Endothelial cell of umbilical vein (primary cell): ENCODE data around the gene EPB41L1. TPM values are rescaled to one million over a fixed set of nuclear protein-coding genes. Genes with fewer than 3 reads are reported as not detected.

Source experiments
- BruUV-seq: library from RNA; stranded (reverse); fragments of 400-500 nt; replicated peaks from 2 replicates; lab custom pipeline; 2021; lab: Mats Ljungman, UMichigan
- CTCF ChIA-PET: fragments of 300-600, 350-600 bp; sonication (Branson Sonifier 250); formaldehyde crosslinking; loops from one replicate; lab custom pipeline; 2021; ENCODE audit warnings: antibody characterized with exemption, inconsistent platforms; lab: Charles Lee
- POLR2A ChIA-PET: fragments of 300-600, 350-600 bp; sonication (Branson Sonifier 250); formaldehyde crosslinking; loops from one replicate; lab custom pipeline; 2021; ENCODE audit warnings: antibody characterized with exemption, inconsistent platforms; lab: Charles Lee
- DNase-seq: peaks from one replicate; pipeline ENCODE4 v3.0.0-alpha.2; 2011; ENCODE audit warnings: low read depth, low spot score
- FAIRE-seq: peaks from 2 replicates; lab custom pipeline; 2011; peaks lifted over from hg19 to GRCh38; lab: Jason Lieb, UNC
- H2AFZ ChIP-seq: 2 replicates; pipeline ENCODE4 v1.6.0; 2012; ENCODE audit warnings: low read depth, low read length, control low read depth, inconsistent platforms
- H3K27ac ChIP-seq: 2 replicates; pipeline ENCODE4 v1.5.1; 2011; ENCODE audit warnings: low read depth, mild to moderate bottlenecking, control low read depth, low read length, moderate library complexity; ENCODE audit not compliant: insufficient read depth
- H3K27me3 ChIP-seq, 2 experiments: 2 replicates each; pipeline versions ENCODE4 v1.6.0 to v1.6.1; 2011; ENCODE audit warnings: low read length in 2 of 2, mixed read lengths in 1 of 2; ENCODE audit not compliant: control insufficient read depth in 2 of 2, insufficient read depth in 2 of 2
- H3K36me3 ChIP-seq, 2 experiments: 2 replicates in 1 of 2; 3 replicates in 1 of 2; pipeline ENCODE4 v1.5.1; 2011; ENCODE audit warnings: low read length in 2 of 2, mild to moderate bottlenecking in 1 of 2, moderate library complexity in 1 of 2; ENCODE audit not compliant: control insufficient read depth in 2 of 2, insufficient read depth in 2 of 2; ENCODE audit errors: extremely low read depth in 1 of 2
- H3K4me1 ChIP-seq: 3 replicates; pipeline ENCODE4 v1.5.1; 2011; ENCODE audit warnings: mild to moderate bottlenecking, low read length; ENCODE audit not compliant: control insufficient read depth, insufficient read depth; ENCODE audit errors: extremely low read depth
- H3K4me2 ChIP-seq: 2 replicates; pipeline ENCODE4 v1.6.1; 2011; ENCODE audit warnings: low read length, control low read depth, mixed read lengths; ENCODE audit not compliant: insufficient read depth
- H3K4me3 ChIP-seq, 3 experiments: fragments of 200-600 bp in 1 of 3; sonication (generic), shearing (Covaris generic) in 1 of 3; replicated peaks in 1 of 3; 2 replicates each; pipeline ENCODE4 v1.5.1; 2011 to 2016; ENCODE audit warnings: control low read depth in 3 of 3, low read length in 3 of 3, mild to moderate bottlenecking in 2 of 3, inconsistent platforms in 1 of 3, low read depth in 1 of 3, moderate library complexity in 1 of 3; ENCODE audit not compliant: insufficient read depth in 1 of 3
- H3K79me2 ChIP-seq: 2 replicates; pipeline ENCODE4 v1.6.0; 2012; ENCODE audit warnings: low read length, inconsistent platforms; ENCODE audit not compliant: control insufficient read depth, insufficient read depth
- H3K9ac ChIP-seq: replicated peaks from 2 replicates; pipeline ENCODE3; 2011; ENCODE audit warnings: low read length, control low read depth; ENCODE audit not compliant: insufficient read depth; ENCODE audit errors: extremely low read depth
- H3K9me1 ChIP-seq: replicated peaks from 3 replicates; pipeline ENCODE4 v1.6.0; 2011; ENCODE audit warnings: mild to moderate bottlenecking, low read length; ENCODE audit not compliant: control insufficient read depth, insufficient read depth; ENCODE audit errors: extremely low read depth
- H3K9me3 ChIP-seq: replicated peaks from 2 replicates; pipeline ENCODE4 v1.5.1; 2012; ENCODE audit warnings: low read length, inconsistent platforms; ENCODE audit not compliant: control insufficient read depth, insufficient read depth
- H4K20me1 ChIP-seq: replicated peaks from 2 replicates; pipeline ENCODE3; 2011; ENCODE audit warnings: mild to moderate bottlenecking, low read length; ENCODE audit not compliant: control insufficient read depth, insufficient read depth; ENCODE audit errors: extremely low read depth
- EZH2 ChIP-seq: IDR thresholded peaks from 2 replicates; pipeline ENCODE4 v1.6.1; 2012; ENCODE audit warnings: borderline replicate concordance, low read depth, mild to moderate bottlenecking, moderate library complexity, low read length, inconsistent platforms; ENCODE audit not compliant: severe bottlenecking
- FOS ChIP-seq: IDR thresholded peaks from 2 replicates; pipeline ENCODE4 v1.6.1; 2011; ENCODE audit warnings: mild to moderate bottlenecking, low read length, moderate library complexity, borderline replicate concordance; ENCODE audit not compliant: insufficient read depth
- GATA2 ChIP-seq: IDR thresholded peaks from 2 replicates; pipeline ENCODE4 v1.7.0; 2011; ENCODE audit warnings: low read depth, mild to moderate bottlenecking, moderate library complexity, mixed read lengths, low read length; ENCODE audit not compliant: insufficient read length, insufficient read depth
- JUN ChIP-seq: IDR thresholded peaks from 2 replicates; pipeline ENCODE4 v1.6.1; 2011; ENCODE audit warnings: borderline replicate concordance, low read depth; ENCODE audit not compliant: insufficient read length, insufficient read depth
- MYC ChIP-seq: IDR thresholded peaks from one replicate; pipeline ENCODE4 v1.6.1; 2011; ENCODE audit warnings: mild to moderate bottlenecking, low read depth, low read length
- POLR2A ChIP-seq: IDR thresholded peaks from 2 replicates; pipeline ENCODE4 v1.6.1; 2012; ENCODE audit warnings: low read depth, mild to moderate bottlenecking, control low read depth, low read length
- POLR2AphosphoS5 ChIP-seq: IDR thresholded peaks from 2 replicates; pipeline ENCODE4 v1.6.1; 2012; ENCODE audit warnings: low read depth, mild to moderate bottlenecking, control low read depth, low read length, moderate library complexity; ENCODE audit not compliant: insufficient read depth
- dilution Hi-C: fragments of 300-500 bp; cut with MboI; formaldehyde crosslinking; loops from one replicate; pipeline ENCODE4 v1.15.0; 2019; ENCODE audit warnings: low sequenced_read_pairs; ENCODE audit not compliant: extremely low pct_ligation_motif_present
- intact Hi-C: fragments of 100-400 bp; cut with micrococcal nuclease; formaldehyde crosslinking; loops from one replicate; pipeline ENCODE4 v1.10.0; 2022
- polyA plus RNA-seq, 4 experiments: library from polyadenylated mRNA; depleted of rRNA in 3 of 4; stranded (reverse) in 3 of 4; unstranded in 1 of 4; fragments of >200 nt; gene quantifications; 2 replicates each; pipeline versions ENCODE4 v1.2.1 to v1.2.3, GENCODE V29; 2011 to 2012; ENCODE audit warnings: missing spikeins in 1 of 4
- total RNA-seq: library from RNA; stranded (reverse); gene quantifications from 2 replicates; pipeline ENCODE4 v1.2.3, GENCODE V29; 2021
- TF ChIP-seq, protein P1 (sequence below), 2 donors: IDR thresholded peaks; 1 replicate in 1 of 2; 2 replicates in 1 of 2; pipeline ENCODE4 v1.5.1; 2011; ENCODE audit warnings: low read length in 2 of 2, mild to moderate bottlenecking in 2 of 2, moderate library complexity in 2 of 2, control low read depth in 1 of 2, inconsistent platforms in 1 of 2, low read depth in 1 of 2; ENCODE audit not compliant: insufficient read depth in 1 of 2; ENCODE audit errors: extremely low read depth in 1 of 2
- TF ChIP-seq, protein P2 (sequence below): IDR thresholded peaks from 2 replicates; pipeline ENCODE4 v1.6.1; 2011; ENCODE audit not compliant: insufficient read depth, insufficient read length

EPB41L1 gene
- total and polyA plus RNA-seq, 2 donors (not counting 3 experiments of a cell fraction or from before 2014, with no cell fraction given), result 6.1 to 12.2 TPM

DNA sequence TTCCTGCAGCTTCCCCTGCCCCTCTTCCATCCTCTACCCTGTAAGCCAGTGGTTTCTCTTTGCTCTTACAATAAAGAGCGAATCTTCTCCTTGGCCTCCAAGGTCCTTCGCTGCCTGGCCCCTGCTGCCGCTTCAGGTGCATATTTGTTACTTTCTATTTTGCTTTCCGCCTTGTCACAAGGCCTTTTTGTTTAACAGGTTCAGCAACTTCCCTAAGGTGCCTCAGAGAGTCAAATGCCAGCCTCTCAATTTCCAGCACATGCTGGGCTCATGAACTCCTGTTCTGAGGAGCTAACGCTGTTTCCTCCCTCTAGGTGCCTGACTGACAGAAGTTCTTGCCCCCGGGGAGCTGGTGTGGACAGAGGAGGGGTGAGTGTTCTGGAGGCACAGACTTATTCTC is 42.4 kb upstream of the EPB41L1 start:
- no peak overlapping the region for H3K4me2 ChIP-seq
- dilution Hi-C loops, result no loop called here
- intact Hi-C loops, result no loop called here
- ChIA-PET CTCF (interaction anchor here (2.2 to 3.3 kb wide), 2 partner anchors 26 to 119 kb away, joined by 8 to 13 read pairs; no protein-coding TSS in a partner anchor), POLR2A (no interaction called here)
- no peaks in the 10 kb centered on the region for H3K4me1 ChIP-seq
- no peaks in the 10 kb centered on the region for H3K36me3 ChIP-seq
- H4K20me1 ChIP-seq, result no peaks in the 10 kb centered on the region
- TF ChIP-seq MYC (no peak), FOS (no peak), EZH2 (no peak), POLR2A (no peak), POLR2AphosphoS5 (no peak), JUN (no peak), GATA2 (no peak)
- TF ChIP-seq, protein P1, sequence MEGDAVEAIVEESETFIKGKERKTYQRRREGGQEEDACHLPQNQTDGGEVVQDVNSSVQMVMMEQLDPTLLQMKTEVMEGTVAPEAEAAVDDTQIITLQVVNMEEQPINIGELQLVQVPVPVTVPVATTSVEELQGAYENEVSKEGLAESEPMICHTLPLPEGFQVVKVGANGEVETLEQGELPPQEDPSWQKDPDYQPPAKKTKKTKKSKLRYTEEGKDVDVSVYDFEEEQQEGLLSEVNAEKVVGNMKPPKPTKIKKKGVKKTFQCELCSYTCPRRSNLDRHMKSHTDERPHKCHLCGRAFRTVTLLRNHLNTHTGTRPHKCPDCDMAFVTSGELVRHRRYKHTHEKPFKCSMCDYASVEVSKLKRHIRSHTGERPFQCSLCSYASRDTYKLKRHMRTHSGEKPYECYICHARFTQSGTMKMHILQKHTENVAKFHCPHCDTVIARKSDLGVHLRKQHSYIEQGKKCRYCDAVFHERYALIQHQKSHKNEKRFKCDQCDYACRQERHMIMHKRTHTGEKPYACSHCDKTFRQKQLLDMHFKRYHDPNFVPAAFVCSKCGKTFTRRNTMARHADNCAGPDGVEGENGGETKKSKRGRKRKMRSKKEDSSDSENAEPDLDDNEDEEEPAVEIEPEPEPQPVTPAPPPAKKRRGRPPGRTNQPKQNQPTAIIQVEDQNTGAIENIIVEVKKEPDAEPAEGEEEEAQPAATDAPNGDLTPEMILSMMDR (IDR thresholded peaks at IDR 0.05; ENCODE audit: extremely low read depth in 1 of 2, insufficient read depth in 1 of 2, low read depth in 1 of 2, low read length in 2 of 2), result no peak
- TF ChIP-seq, protein P2, sequence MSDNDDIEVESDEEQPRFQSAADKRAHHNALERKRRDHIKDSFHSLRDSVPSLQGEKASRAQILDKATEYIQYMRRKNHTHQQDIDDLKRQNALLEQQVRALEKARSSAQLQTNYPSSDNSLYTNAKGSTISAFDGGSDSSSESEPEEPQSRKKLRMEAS, result no peak
- no peak overlapping the region for H2AFZ ChIP-seq
- H3K4me3 ChIP-seq, result no peak overlapping the region
- FAIRE-seq (no peak), DNase-seq (no peak)
- H3K9ac ChIP-seq, result no peak overlapping the region
- H3K27me3 ChIP-seq, result peaks cover 0 to 8% of the 10 kb centered on the region in 2 experiments
- H3K9me1 ChIP-seq, result no peaks in the 10 kb centered on the region
- no peaks in the 10 kb centered on the region for H3K9me3 ChIP-seq
- BruUV-seq, result no TSS peak
- H3K79me2 ChIP-seq, result no peaks in the 10 kb centered on the region
- H3K27ac ChIP-seq, result no peak overlapping the region
